Thoracic aorta (tissue), 2 donors: ENCODE results near the gene UNC50. TPM values are rescaled to one million over a fixed set of nuclear protein-coding genes. Genes with fewer than 3 reads are reported as not detected.

Experiments used
- ATAC-seq: fragments of 150-250 bp; one replicate; pipeline ENCODE4 v1.8.0; 2017; ENCODE audit warnings: low read depth; ENCODE audit not compliant: insufficient number of reproducible peaks, low FRiP score
- DNase-seq: peaks from one replicate; pipeline ENCODE4 v3.0.0-alpha.2; 2020; ENCODE audit warnings: low spot score
- H3K27ac ChIP-seq, 2 donors: fragments of 200-600 bp; sonication (generic); 1 replicate in 1 of 2; 2 replicates in 1 of 2; pipeline ENCODE4 v1.5.1; 2016; ENCODE audit warnings: mild to moderate bottlenecking in 2 of 2, moderate library complexity in 2 of 2
- H3K27me3 ChIP-seq: fragments of 200-600 bp; sonication (generic); replicated peaks from 2 replicates; pipeline ENCODE4 v1.6.0; 2016; ENCODE audit warnings: mild to moderate bottlenecking; ENCODE audit not compliant: insufficient read depth
- H3K36me3 ChIP-seq: fragments of 200-600 bp; sonication (generic); one replicate; pipeline ENCODE4 v1.5.1; 2016
- H3K4me1 ChIP-seq, 2 donors: fragments of 200-600 bp; sonication (generic); 1 replicate in 1 of 2; 2 replicates in 1 of 2; pipeline versions ENCODE4 v1.5.1 to v1.6.0; 2016; ENCODE audit warnings: low read depth in 2 of 2, mild to moderate bottlenecking in 1 of 2; ENCODE audit not compliant: control insufficient read depth in 1 of 2
- H3K4me3 ChIP-seq: fragments of 200-600 bp; sonication (generic); 2 replicates; pipeline ENCODE4 v1.5.1; 2016; ENCODE audit warnings: mild to moderate bottlenecking
- H3K9me3 ChIP-seq: fragments of 200-600 bp; sonication (generic); 2 replicates; pipeline ENCODE4 v1.5.1; 2016
- CTCF ChIP-seq: fragments of 200-600 bp; sonication (generic); IDR thresholded peaks from one replicate; pipeline ENCODE4 v1.5.1; 2019; ENCODE audit warnings: antibody characterized with exemption
- total RNA-seq, 2 donors: library from RNA; depleted of rRNA; stranded (reverse); fragments of >200 nt; gene quantifications; one replicate each; pipeline versions ENCODE4 v1.1.0 to v1.2.3, GENCODE V29; 2016

UNC50 gene
- total RNA-seq, 2 donors from 2014 or later, result 32.6 to 38.2 TPM

DNA sequence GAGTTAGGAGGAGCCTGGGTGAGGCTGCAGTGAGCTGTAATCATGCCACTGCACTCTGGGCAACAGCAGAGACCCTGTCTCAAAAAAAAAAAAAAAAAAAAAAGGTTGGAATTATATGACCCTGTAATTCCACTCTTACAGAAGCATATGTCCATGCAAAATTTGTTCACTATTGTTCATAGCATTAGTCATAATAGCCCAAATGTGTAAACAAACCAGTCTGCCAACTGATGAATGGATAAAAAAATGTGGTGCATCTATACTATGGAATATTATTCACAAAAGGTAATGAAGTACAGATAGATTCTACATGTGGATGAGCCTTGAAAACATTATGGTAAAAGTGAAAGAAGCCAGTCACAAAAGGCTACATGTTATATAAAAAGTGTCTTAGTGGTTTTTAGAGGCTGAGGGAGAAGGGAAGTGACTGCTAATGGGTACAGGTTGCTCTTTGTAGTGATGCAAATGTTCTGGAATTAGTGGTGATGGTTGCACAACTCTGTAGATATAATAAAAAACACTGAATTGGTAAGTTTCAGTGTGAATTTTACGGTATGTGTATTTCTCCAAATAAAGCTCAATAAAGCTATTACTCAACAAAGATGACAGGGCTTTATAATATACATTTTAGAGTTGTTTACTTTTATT lies 9.5 kb upstream of the UNC50 start:
- no peak overlapping the region for H3K4me3 ChIP-seq
- H3K27me3 ChIP-seq, result no peaks in the 10 kb centered on the region
- H3K9me3 ChIP-seq, result no peaks in the 10 kb centered on the region
- no peaks in the 10 kb centered on the region for H3K4me1 ChIP-seq
- ATAC-seq, result no peak
- TF ChIP-seq CTCF, result no peak
- H3K36me3 ChIP-seq, result peaks cover 14% of the 10 kb centered on the region
- no peak for DNase-seq
- no peak overlapping the region for H3K27ac ChIP-seq

DNA sequence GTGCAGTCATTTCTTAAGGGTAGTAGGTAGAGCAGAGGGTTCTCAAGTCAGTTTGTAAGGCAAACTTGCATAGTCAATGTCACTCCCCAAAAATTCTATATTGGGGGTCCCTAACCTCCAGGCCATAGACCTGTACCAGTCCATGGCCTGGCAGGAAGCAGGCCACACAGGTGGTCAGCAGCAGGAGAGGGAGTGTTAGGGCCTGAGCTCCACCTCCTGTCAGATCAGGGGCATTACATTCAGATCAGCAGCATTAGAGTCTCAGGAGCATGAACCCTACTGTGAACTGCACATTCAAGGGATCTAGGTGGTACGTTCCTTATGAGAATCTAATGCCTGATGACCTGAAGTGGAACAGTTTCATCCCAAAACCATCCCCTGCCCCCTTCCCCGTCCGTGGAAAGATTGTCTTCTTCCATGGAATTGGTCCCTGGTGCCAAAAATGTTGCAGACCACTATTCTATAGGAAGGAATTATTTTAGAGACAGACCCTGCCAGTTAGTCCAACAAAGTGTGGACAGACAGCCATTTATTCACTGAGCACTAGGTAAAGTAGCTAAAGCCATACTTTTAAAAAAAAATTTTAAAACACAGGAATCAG lies 6.8 kb upstream of the UNC50 start:
- no peak overlapping the region for H3K27ac ChIP-seq
- peaks cover 5% of the 10 kb centered on the region in 2 donors for H3K4me1 ChIP-seq
- TF ChIP-seq CTCF, result peak; percentile 3
- H3K27me3 ChIP-seq, result no peaks in the 10 kb centered on the region
- no peak overlapping the region for H3K4me3 ChIP-seq
- H3K36me3 ChIP-seq, result peaks cover 14% of the 10 kb centered on the region
- DNase-seq (no peak), ATAC-seq (no peak)
- no peaks in the 10 kb centered on the region for H3K9me3 ChIP-seq

GRCh38 chr2:98604547-98604946 lies 3.8 kb upstream of the UNC50 start:
- Histone ChIP-seq H3K9me3 (no peaks in the 10 kb centered on the region), H3K27me3 (no peaks in the 10 kb centered on the region), H3K36me3 (peaks cover 9% of the 10 kb centered on the region), H3K4me3 (no peak overlapping the region), H3K4me1 (peaks cover 18 to 23% of the 10 kb centered on the region in 2 donors), H3K27ac (no peak overlapping the region)
- ATAC-seq (no peak), DNase-seq (no peak)
- no peak for TF ChIP-seq CTCF

GRCh38 chr2:98605076-98605475 lies 3.3 kb upstream of the UNC50 start:
- no peaks in the 10 kb centered on the region for H3K27me3 ChIP-seq
- ATAC-seq, result no peak
- DNase-seq, result no peak
- no peak overlapping the region for H3K27ac ChIP-seq
- peaks cover 4% of the 10 kb centered on the region for H3K36me3 ChIP-seq
- H3K4me3 ChIP-seq, result no peak overlapping the region
- no peaks in the 10 kb centered on the region for H3K9me3 ChIP-seq
- no peak for TF ChIP-seq CTCF
- peaks cover 23 to 28% of the 10 kb centered on the region in 2 donors for H3K4me1 ChIP-seq

DNA sequence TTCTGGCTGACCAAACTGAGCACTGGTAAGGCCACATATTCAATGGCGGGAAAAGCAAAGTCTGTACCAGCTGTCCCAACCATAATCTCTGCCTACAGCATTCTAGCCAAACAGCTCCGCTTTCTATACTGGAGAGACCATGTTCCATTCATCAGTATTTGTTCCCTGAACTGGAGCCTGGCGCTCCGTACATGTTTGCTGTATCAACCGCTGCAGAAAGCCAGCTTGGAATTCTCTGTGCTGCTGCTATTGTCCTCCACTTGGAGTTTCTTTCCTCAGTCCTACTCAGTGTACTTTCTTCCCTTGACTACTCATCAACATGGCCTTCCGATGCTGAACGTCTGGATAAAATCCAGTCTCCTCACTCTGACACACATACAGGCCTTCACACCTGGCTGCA lies 2.0 kb upstream of the UNC50 start:
- Histone ChIP-seq H3K4me3 (no peak overlapping the region), H3K27me3 (no peaks in the 10 kb centered on the region), H3K27ac (no peak overlapping the region), H3K4me1 (peaks cover 33 to 42% of the 10 kb centered on the region in 2 donors), H3K36me3 (peaks cover 3% of the 10 kb centered on the region), H3K9me3 (no peaks in the 10 kb centered on the region)
- DNase-seq (no peak), ATAC-seq (no peak)
- TF ChIP-seq CTCF, result no peak
